Activated T-helper 1 cell treated with anti-CD3 and anti-CD28 coated beads, Interleukin-12 subunit alpha, Interleukin-12 subunit beta, Interleukin-2, Interleukin-4 antibody, amounts not matched to agents 30 ng/mL and 10 ng/mL and 1 ng/mL, durations not matched to agents 14 hours and 24 hours and 36 hours (primary cell): Measurements from ENCODE around the gene ADAMTS16. TPM values are rescaled to one million over a fixed set of nuclear protein-coding genes. Genes with fewer than 3 reads are reported as not detected.

ENCODE experiments used
- DNase-seq: peaks from one replicate; pipeline ENCODE4 v3.0.0; 2021; ENCODE audit warnings: low spot score
- H3K27ac Mint-ChIP-seq: one replicate; pipeline ENCODE4 v1.8.0; 2021; ENCODE audit warnings: mild to moderate bottlenecking, mixed read lengths
- H3K27me3 Mint-ChIP-seq: one replicate; pipeline ENCODE4 v1.8.0; 2022; ENCODE audit warnings: mild to moderate bottlenecking, moderate library complexity, mixed read lengths; ENCODE audit not compliant: insufficient read depth
- H3K36me3 Mint-ChIP-seq: one replicate; pipeline ENCODE4 v1.8.0; 2021; ENCODE audit warnings: low read depth, mixed read lengths
- H3K4me1 Mint-ChIP-seq: one replicate; pipeline ENCODE4 v1.8.0; 2021; ENCODE audit warnings: low read depth, mixed read lengths
- H3K4me3 Mint-ChIP-seq: one replicate; pipeline ENCODE4 v1.8.0; 2021; ENCODE audit warnings: mild to moderate bottlenecking, moderate library complexity, mixed read lengths
- H3K9me3 Mint-ChIP-seq: one replicate; pipeline ENCODE4 v1.8.0; 2021; ENCODE audit warnings: mixed read lengths
- intact Hi-C: fragments of 100-400 bp; cut with micrococcal nuclease; formaldehyde crosslinking; loops from one replicate; pipeline ENCODE4 v1.15.1; 2024
- total RNA-seq: library from RNA; stranded (reverse); gene quantifications from 2 replicates; pipeline ENCODE4 v1.2.3, GENCODE V29; 2022

Gene ADAMTS16
- total RNA-seq, 1 donor from 2014 or later: not detected

DNA sequence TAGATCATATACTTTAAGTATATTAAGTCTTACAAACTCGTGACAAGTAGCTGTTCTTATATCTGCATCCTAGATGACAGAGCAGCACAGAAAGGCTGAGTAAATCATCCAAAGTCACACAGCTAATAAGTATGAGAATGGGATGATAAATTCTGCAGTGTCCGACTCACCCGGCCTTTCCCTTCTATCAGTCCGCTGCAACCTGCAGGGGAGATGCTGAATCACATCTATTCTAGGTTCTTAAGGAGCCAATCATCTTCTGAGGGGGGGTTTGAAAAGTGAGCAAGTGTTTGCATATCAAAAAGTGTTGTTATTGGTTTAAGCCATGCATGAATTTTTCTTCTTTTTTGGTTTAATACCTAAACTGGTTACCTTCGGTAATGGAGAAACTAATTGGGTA, 38.9 kb downstream of the ADAMTS16 start:
- no peaks in the 10 kb centered on the region for H3K36me3 Mint-ChIP-seq
- no peak overlapping the region for H3K4me3 Mint-ChIP-seq
- peaks cover 4% of the 10 kb centered on the region for H3K27me3 Mint-ChIP-seq
- H3K27ac Mint-ChIP-seq: no peak overlapping the region
- H3K4me1 Mint-ChIP-seq: no peaks in the 10 kb centered on the region
- no peak for DNase-seq
- intact Hi-C loops: no loop called here
- no peaks in the 10 kb centered on the region for H3K9me3 Mint-ChIP-seq

GRCh38 chr5:5179597-5179996, 39.5 kb downstream of the ADAMTS16 start:
- Mint-ChIP-seq H3K4me3 (no peak overlapping the region), H3K27ac (no peak overlapping the region), H3K4me1 (no peaks in the 10 kb centered on the region), H3K36me3 (no peaks in the 10 kb centered on the region), H3K27me3 (no peaks in the 10 kb centered on the region), H3K9me3 (no peaks in the 10 kb centered on the region)
- DNase-seq: no peak
- intact Hi-C loops: no loop called here

DNA sequence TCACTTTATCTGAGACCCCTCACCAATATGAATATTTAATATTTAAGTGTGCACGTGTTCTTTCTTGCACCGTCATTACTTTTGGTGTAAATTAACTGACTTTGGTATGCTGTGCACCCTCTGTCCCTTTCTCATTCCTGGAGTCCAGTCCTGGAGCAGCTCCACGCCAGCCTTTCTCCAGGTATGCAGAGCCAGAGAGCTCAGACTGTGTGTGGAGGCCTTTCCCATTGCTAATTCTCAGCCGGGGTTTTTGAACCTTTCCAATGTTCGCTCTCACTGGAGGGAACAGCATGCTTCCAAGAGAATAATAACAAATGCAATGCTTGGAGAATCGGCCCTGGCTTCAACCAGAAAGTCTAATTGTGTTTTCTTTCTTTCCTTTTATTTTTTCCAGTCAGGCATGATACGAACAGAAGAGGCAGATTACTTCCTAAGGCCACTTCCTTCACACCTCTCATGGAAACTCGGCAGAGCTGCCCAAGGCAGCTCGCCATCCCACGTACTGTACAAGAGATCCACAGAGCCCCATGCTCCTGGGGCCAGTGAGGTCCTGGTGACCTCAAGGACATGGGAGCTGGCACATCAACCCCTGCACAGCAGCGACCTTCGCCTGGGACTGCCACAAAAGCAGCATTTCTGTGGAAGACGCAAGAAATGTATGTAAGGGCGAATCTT, 41.7 kb downstream of the ADAMTS16 start:
- H3K27me3 Mint-ChIP-seq: no peaks in the 10 kb centered on the region
- H3K4me3 Mint-ChIP-seq: no peak overlapping the region
- H3K27ac Mint-ChIP-seq: no peak overlapping the region
- intact Hi-C loops: no loop called here
- no peak for DNase-seq
- H3K36me3 Mint-ChIP-seq: no peaks in the 10 kb centered on the region
- H3K4me1 Mint-ChIP-seq: no peaks in the 10 kb centered on the region
- no peaks in the 10 kb centered on the region for H3K9me3 Mint-ChIP-seq

GRCh38 chr5:5182508-5183188, 42.5 kb downstream of the ADAMTS16 start:
- H3K4me3 Mint-ChIP-seq: no peak overlapping the region
- intact Hi-C loops: no loop called here

GRCh38 chr5:5183189-5183699, 43.1 kb downstream of the ADAMTS16 start:
- Mint-ChIP-seq H3K36me3 (no peaks in the 10 kb centered on the region), H3K4me1 (no peaks in the 10 kb centered on the region), H3K27ac (no peak overlapping the region), H3K27me3 (no peaks in the 10 kb centered on the region), H3K9me3 (no peaks in the 10 kb centered on the region), H3K4me3 (no peak overlapping the region)
- intact Hi-C loops: no loop called here
- no peak for DNase-seq

More at GRCh38 chr5:5182508-5183188, 42.5 kb downstream of the ADAMTS16 start:
- no peak overlapping the region for H3K27ac Mint-ChIP-seq
- H3K4me1 Mint-ChIP-seq: no peaks in the 10 kb centered on the region
- no peaks in the 10 kb centered on the region for H3K36me3 Mint-ChIP-seq
- no peak for DNase-seq
- no peaks in the 10 kb centered on the region for H3K9me3 Mint-ChIP-seq
- no peaks in the 10 kb centered on the region for H3K27me3 Mint-ChIP-seq

- intact Hi-C loops: no loop called here
- no peaks in the 10 kb centered on the region for H3K36me3 Mint-ChIP-seq
- H3K4me1 Mint-ChIP-seq: no peaks in the 10 kb centered on the region
- H3K4me3 Mint-ChIP-seq: no peak overlapping the region
- H3K27me3 Mint-ChIP-seq: no peaks in the 10 kb centered on the region
- no peaks in the 10 kb centered on the region for H3K9me3 Mint-ChIP-seq
- DNase-seq: no peak
- no peak overlapping the region for H3K27ac Mint-ChIP-seq
Observed at GRCh38 chr5:5183933-5184332, 43.8 kb downstream of the ADAMTS16 start.

- Mint-ChIP-seq H3K27ac (no peak overlapping the region), H3K4me1 (no peaks in the 10 kb centered on the region), H3K9me3 (no peaks in the 10 kb centered on the region), H3K27me3 (no peaks in the 10 kb centered on the region), H3K4me3 (no peak overlapping the region), H3K36me3 (no peaks in the 10 kb centered on the region)
- intact Hi-C loops: no loop called here
- no peak for DNase-seq
Observed at GRCh38 chr5:5188376-5189050, 48.4 kb downstream of the ADAMTS16 start.

GRCh38 chr5:5189051-5189430, 48.9 kb downstream of the ADAMTS16 start:
- H3K9me3 Mint-ChIP-seq: no peaks in the 10 kb centered on the region
- no peak overlapping the region for H3K4me3 Mint-ChIP-seq
- H3K27ac Mint-ChIP-seq: no peak overlapping the region
- no peaks in the 10 kb centered on the region for H3K4me1 Mint-ChIP-seq
- no peak for DNase-seq
- no peaks in the 10 kb centered on the region for H3K36me3 Mint-ChIP-seq
- intact Hi-C loops: no loop called here
- H3K27me3 Mint-ChIP-seq: no peaks in the 10 kb centered on the region

- no peak overlapping the region for H3K27ac Mint-ChIP-seq
- no peak for DNase-seq
- intact Hi-C loops: no loop called here
- H3K36me3 Mint-ChIP-seq: no peaks in the 10 kb centered on the region
- H3K4me1 Mint-ChIP-seq: no peaks in the 10 kb centered on the region
- H3K4me3 Mint-ChIP-seq: no peak overlapping the region
- H3K9me3 Mint-ChIP-seq: no peaks in the 10 kb centered on the region
- H3K27me3 Mint-ChIP-seq: no peaks in the 10 kb centered on the region
Observed at GRCh38 chr5:5191906-5192305, 51.8 kb downstream of the ADAMTS16 start.

DNA sequence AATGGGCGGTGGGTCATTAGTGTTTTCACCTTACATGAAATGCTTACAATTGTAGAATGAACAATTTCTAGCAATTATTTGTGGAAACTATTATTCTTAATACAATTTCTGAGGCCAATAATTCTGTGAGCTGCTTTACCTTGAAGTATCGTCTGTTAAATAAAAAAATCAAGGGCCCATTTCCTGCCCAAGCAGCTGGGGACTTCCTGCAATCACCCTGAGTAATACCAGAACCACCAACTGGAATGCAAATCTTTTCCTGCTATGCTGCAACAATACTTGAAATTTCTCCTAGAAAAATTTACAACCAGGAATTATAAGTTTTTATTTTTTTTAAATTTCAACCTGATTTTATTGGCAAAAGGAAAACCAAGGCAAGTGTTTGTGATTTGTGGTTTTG, 52.6 kb downstream of the ADAMTS16 start:
- Mint-ChIP-seq H3K9me3 (no peaks in the 10 kb centered on the region), H3K4me3 (no peak overlapping the region), H3K4me1 (no peaks in the 10 kb centered on the region), H3K27ac (no peak overlapping the region), H3K27me3 (no peaks in the 10 kb centered on the region), H3K36me3 (no peaks in the 10 kb centered on the region)
- intact Hi-C loops: no loop called here
- no peak for DNase-seq

DNA sequence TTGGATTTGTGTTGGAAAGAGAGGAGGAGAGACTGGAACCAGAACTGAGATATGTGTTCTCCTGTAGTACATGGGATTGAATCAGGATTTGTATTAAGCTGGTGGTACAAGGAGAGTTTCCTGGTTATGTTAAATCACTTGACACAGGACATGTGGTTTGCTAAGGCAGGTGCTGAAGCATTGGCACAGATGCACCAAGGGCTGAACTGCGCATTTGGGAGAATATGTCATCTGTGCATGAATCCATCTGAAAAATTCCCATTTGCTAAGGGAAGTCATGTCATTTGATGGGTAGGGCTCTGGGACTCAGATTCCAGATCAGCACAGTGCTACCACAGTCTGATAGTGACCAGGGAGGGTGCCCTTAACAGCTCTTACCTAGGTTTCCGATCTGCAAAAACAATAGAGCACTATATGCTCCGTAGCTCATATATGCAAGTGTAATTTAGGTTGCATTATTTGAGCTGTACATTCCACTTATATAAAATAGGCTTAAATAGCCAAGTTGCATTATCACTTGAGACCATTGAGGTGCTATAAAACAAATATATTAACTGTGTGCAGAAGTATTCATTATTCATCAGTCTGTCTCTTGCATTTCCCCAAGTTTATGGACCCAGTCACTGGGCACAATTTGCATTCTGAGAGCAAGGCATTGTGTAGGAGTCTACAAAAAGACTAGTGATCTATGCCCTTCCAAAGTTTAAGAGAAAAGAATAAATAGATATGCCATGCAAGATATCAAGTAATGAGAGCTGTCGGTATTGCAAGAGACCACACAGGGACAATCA, 55.2 kb downstream of the ADAMTS16 start:
- Mint-ChIP-seq H3K4me3 (no peak overlapping the region), H3K9me3 (no peaks in the 10 kb centered on the region), H3K27me3 (no peaks in the 10 kb centered on the region), H3K4me1 (no peaks in the 10 kb centered on the region), H3K27ac (no peak overlapping the region), H3K36me3 (no peaks in the 10 kb centered on the region)
- intact Hi-C loops: no loop called here
- DNase-seq: no peak

- intact Hi-C loops: no loop called here
- DNase-seq: no peak
- Mint-ChIP-seq H3K4me3 (no peak overlapping the region), H3K27me3 (no peaks in the 10 kb centered on the region), H3K36me3 (no peaks in the 10 kb centered on the region), H3K9me3 (no peaks in the 10 kb centered on the region), H3K4me1 (no peaks in the 10 kb centered on the region), H3K27ac (no peak overlapping the region)
Observed at GRCh38 chr5:5198135-5198534, 58.0 kb downstream of the ADAMTS16 start.

- Mint-ChIP-seq H3K4me3 (no peak overlapping the region), H3K4me1 (no peaks in the 10 kb centered on the region), H3K27ac (no peak overlapping the region), H3K9me3 (no peaks in the 10 kb centered on the region), H3K27me3 (no peaks in the 10 kb centered on the region), H3K36me3 (no peaks in the 10 kb centered on the region)
- no peak for DNase-seq
- intact Hi-C loops: no loop called here
Observed at GRCh38 chr5:5198815-5199214, 58.7 kb downstream of the ADAMTS16 start.
